Memory B cell (primary cell): Measurements from ENCODE around the gene ABHD17A.
"Not testable (repeated sequence)": the region's sequence is repeated elsewhere in the genome, so short reads cannot be mapped to it uniquely, and the experiment has no call there.

Experiments
- ATAC-seq: fragments of 150-1000 bp; cut with Tn5 transposase; 2 replicates; pipeline ENCODE4 v1.10.0; 2021; ENCODE audit warnings: low read depth, mild to moderate bottlenecking, moderate library complexity
- DNase-seq, 2 donors: peaks; one replicate each; pipeline ENCODE4 v3.0.0; 2022; ENCODE audit warnings: low spot score in 2 of 2
- H3K27ac Mint-ChIP-seq: one replicate; pipeline ENCODE4 v1.8.0; 2022; ENCODE audit warnings: mild to moderate bottlenecking, moderate library complexity, mixed read lengths
- H3K27me3 Mint-ChIP-seq: one replicate; pipeline ENCODE4 v1.8.0; 2022; ENCODE audit warnings: mixed read lengths
- H3K36me3 Mint-ChIP-seq: one replicate; pipeline ENCODE4 v1.8.0; 2022; ENCODE audit warnings: mild to moderate bottlenecking, mixed read lengths
- H3K4me1 Mint-ChIP-seq: one replicate; pipeline ENCODE4 v1.8.0; 2022; ENCODE audit warnings: mixed read lengths
- H3K4me3 Mint-ChIP-seq: one replicate; pipeline ENCODE4 v1.8.0; 2022; ENCODE audit warnings: mild to moderate bottlenecking, moderate library complexity, mixed read lengths
- H3K9me3 Mint-ChIP-seq: one replicate; pipeline ENCODE4 v1.8.0; 2022; ENCODE audit warnings: mixed read lengths

Gene ABHD17A

GRCh38 chr19:1885398-1886119 is at the start of gene ABHD17A:
Gene ABHD17A, minus strand, starts transcription at chr19:1885496. Its CDS starts 3,930 bp downstream, at chr19:1881566.
- ATAC-seq: peak; percentile 97
- not testable (repeated sequence) for H3K9me3 Mint-ChIP-seq, H3K27me3 Mint-ChIP-seq, H3K36me3 Mint-ChIP-seq
- peak; percentile 97 for DNase-seq
- Mint-ChIP-seq H3K4me1 (peaks cover 26% of the 10 kb centered on the region), H3K27ac (peak within 1 kb of the TSS; percentile 90), H3K4me3 (peak within 1 kb of the TSS; percentile 99)

- H3K4me3 Mint-ChIP-seq: peak overlapping the region; percentile 30
- ATAC-seq (no peak), DNase-seq (no peak)
- peaks cover 8% of the 10 kb centered on the region for H3K36me3 Mint-ChIP-seq
- H3K27me3 Mint-ChIP-seq: no peaks in the 10 kb centered on the region
- peak overlapping the region; percentile 5 for H3K27ac Mint-ChIP-seq
- peaks cover 2% of the 10 kb centered on the region for H3K9me3 Mint-ChIP-seq
- peaks cover 44% of the 10 kb centered on the region for H3K4me1 Mint-ChIP-seq
Measured at GRCh38 chr19:1933942-1934341, 48.6 kb upstream of the ABHD17A start.

- peak overlapping the region; percentile 94 for H3K27ac Mint-ChIP-seq
- H3K4me3 Mint-ChIP-seq: peak overlapping the region; percentile 74
- DNase-seq: peak in 1 of 2 donors; percentile 38
- H3K27me3 Mint-ChIP-seq: no peaks in the 10 kb centered on the region
- H3K4me1 Mint-ChIP-seq: peaks cover 44% of the 10 kb centered on the region
- peak; percentile 68 for ATAC-seq
- H3K36me3 Mint-ChIP-seq: peaks cover 8% of the 10 kb centered on the region
- peaks cover 2% of the 10 kb centered on the region for H3K9me3 Mint-ChIP-seq
Measured at GRCh38 chr19:1933244-1933643, 47.9 kb upstream of the ABHD17A start.

GRCh38 chr19:1932395-1932794 is 47.1 kb upstream of the ABHD17A start:
- H3K27ac Mint-ChIP-seq: peak overlapping the region; percentile 86
- H3K4me1 Mint-ChIP-seq: peaks cover 44% of the 10 kb centered on the region
- H3K4me3 Mint-ChIP-seq: no peak overlapping the region
- H3K27me3 Mint-ChIP-seq: no peaks in the 10 kb centered on the region
- ATAC-seq (no peak), DNase-seq (no peak)
- H3K36me3 Mint-ChIP-seq: peaks cover 8% of the 10 kb centered on the region
- H3K9me3 Mint-ChIP-seq: peaks cover 2% of the 10 kb centered on the region

- Mint-ChIP-seq H3K36me3 (peaks cover 5% of the 10 kb centered on the region), H3K27ac (no peak overlapping the region), H3K4me1 (peaks cover 41% of the 10 kb centered on the region), H3K27me3 (no peaks in the 10 kb centered on the region), H3K4me3 (no peak overlapping the region), H3K9me3 (peaks cover 2% of the 10 kb centered on the region)
- DNase-seq (no peak), ATAC-seq (no peak)
Measured at GRCh38 chr19:1931445-1931844, 46.1 kb upstream of the ABHD17A start.

GRCh38 chr19:1929021-1929742 is 43.9 kb upstream of the ABHD17A start:
- no peaks in the 10 kb centered on the region for H3K9me3 Mint-ChIP-seq
- H3K4me1 Mint-ChIP-seq: peaks cover 26% of the 10 kb centered on the region

GRCh38 chr19:1925544-1925943 is 40.2 kb upstream of the ABHD17A start:
- DNase-seq (no peak), ATAC-seq (no peak)
- Mint-ChIP-seq H3K9me3 (no peaks in the 10 kb centered on the region), H3K27ac (no peak overlapping the region), H3K36me3 (peaks cover 2% of the 10 kb centered on the region), H3K27me3 (no peaks in the 10 kb centered on the region), H3K4me3 (no peak overlapping the region), H3K4me1 (peaks cover 13% of the 10 kb centered on the region)

More at GRCh38 chr19:1929021-1929742, 43.9 kb upstream of the ABHD17A start:
- H3K27ac Mint-ChIP-seq: peak overlapping the region; percentile 31
- ATAC-seq (peak; percentile 85), DNase-seq (peak; percentile 89 to 94)
- peak overlapping the region; percentile 81 for H3K4me3 Mint-ChIP-seq
- H3K36me3 Mint-ChIP-seq: no peaks in the 10 kb centered on the region
- no peaks in the 10 kb centered on the region for H3K27me3 Mint-ChIP-seq

- H3K27ac Mint-ChIP-seq: no peak overlapping the region
- H3K4me1 Mint-ChIP-seq: peaks cover 6% of the 10 kb centered on the region
- DNase-seq (no peak), ATAC-seq (no peak)
- no peaks in the 10 kb centered on the region for H3K9me3 Mint-ChIP-seq
- peaks cover 4% of the 10 kb centered on the region for H3K36me3 Mint-ChIP-seq
- H3K4me3 Mint-ChIP-seq: no peak overlapping the region
- no peaks in the 10 kb centered on the region for H3K27me3 Mint-ChIP-seq
Measured at GRCh38 chr19:1924320-1924961, 39.1 kb upstream of the ABHD17A start.

GRCh38 chr19:1923319-1923718 is 38.0 kb upstream of the ABHD17A start:
- Mint-ChIP-seq H3K4me3 (peak overlapping the region; percentile 21), H3K9me3 (no peaks in the 10 kb centered on the region), H3K36me3 (peaks cover 9% of the 10 kb centered on the region), H3K27me3 (no peaks in the 10 kb centered on the region), H3K4me1 (peaks cover 5% of the 10 kb centered on the region), H3K27ac (peak overlapping the region; percentile 38)
- DNase-seq: peak in 1 of 2 donors; percentile 48
- ATAC-seq: peak; percentile 98

- Mint-ChIP-seq H3K4me3 (no peak overlapping the region), H3K4me1 (peaks cover 5% of the 10 kb centered on the region), H3K27ac (peak overlapping the region; percentile 38), H3K27me3 (no peaks in the 10 kb centered on the region), H3K9me3 (no peaks in the 10 kb centered on the region), H3K36me3 (peaks cover 11% of the 10 kb centered on the region)
- ATAC-seq (no peak), DNase-seq (no peak)
Measured at GRCh38 chr19:1922803-1923202, 37.5 kb upstream of the ABHD17A start.

- Mint-ChIP-seq H3K36me3 (peaks cover 15% of the 10 kb centered on the region), H3K9me3 (no peaks in the 10 kb centered on the region), H3K4me1 (peaks cover 5% of the 10 kb centered on the region), H3K27me3 (no peaks in the 10 kb centered on the region), H3K27ac (no peak overlapping the region), H3K4me3 (no peak overlapping the region)
- DNase-seq (no peak), ATAC-seq (no peak)
Measured at GRCh38 chr19:1921825-1922224, 36.5 kb upstream of the ABHD17A start.

GRCh38 chr19:1921326-1921725 is 36.0 kb upstream of the ABHD17A start:
- Mint-ChIP-seq H3K36me3 (peaks cover 15% of the 10 kb centered on the region), H3K4me3 (no peak overlapping the region), H3K4me1 (peaks cover 5% of the 10 kb centered on the region), H3K9me3 (no peaks in the 10 kb centered on the region), H3K27me3 (no peaks in the 10 kb centered on the region), H3K27ac (no peak overlapping the region)
- ATAC-seq (no peak), DNase-seq (no peak)

- DNase-seq (no peak), ATAC-seq (no peak)
- no peaks in the 10 kb centered on the region for H3K9me3 Mint-ChIP-seq
- H3K27me3 Mint-ChIP-seq: no peaks in the 10 kb centered on the region
- H3K4me1 Mint-ChIP-seq: peaks cover 5% of the 10 kb centered on the region
- no peak overlapping the region for H3K27ac Mint-ChIP-seq
- H3K4me3 Mint-ChIP-seq: no peak overlapping the region
- peaks cover 15% of the 10 kb centered on the region for H3K36me3 Mint-ChIP-seq
Measured at GRCh38 chr19:1920644-1921043, 35.3 kb upstream of the ABHD17A start.

- no peaks in the 10 kb centered on the region for H3K9me3 Mint-ChIP-seq
- H3K27ac Mint-ChIP-seq: no peak overlapping the region
- ATAC-seq: no peak
- H3K4me3 Mint-ChIP-seq: no peak overlapping the region
- H3K27me3 Mint-ChIP-seq: no peaks in the 10 kb centered on the region
- DNase-seq: no peak
- H3K4me1 Mint-ChIP-seq: peaks cover 5% of the 10 kb centered on the region
- H3K36me3 Mint-ChIP-seq: peaks cover 15% of the 10 kb centered on the region
Measured at GRCh38 chr19:1918975-1919374, 33.7 kb upstream of the ABHD17A start.
